GM23338 (cell line): Measurements from ENCODE around the gene CLASP2. TPM values are rescaled to one million over a fixed set of nuclear protein-coding genes. Genes with fewer than 3 reads are reported as not detected.

Experiments used
- ATAC-seq: fragments of 200-7000 bp; cut with Tn5 transposase; 3 replicates; pipeline ENCODE4 v1.9.1; 2020
- DNase-seq: peaks from one replicate; pipeline ENCODE4 v3.0.0-alpha.2; 2015; ENCODE audit warnings: low spot score
- H2AFZ ChIP-seq: fragments of 200-600 bp; sonication (generic); 2 replicates; pipeline ENCODE4 v1.8.0; 2016; ENCODE audit warnings: antibody characterized with exemption, mild to moderate bottlenecking, moderate library complexity
- H3F3A ChIP-seq: fragments of 200-600 bp; sonication (generic); replicated peaks from 2 replicates; pipeline ENCODE4 v1.8.0; 2017; ENCODE audit warnings: antibody characterized with exemption, mixed run types, low read depth
- H3K27ac ChIP-seq: fragments of 200-600 bp; sonication (generic); 2 replicates; pipeline ENCODE4 v1.6.1; 2016; ENCODE audit warnings: low read depth
- H3K27me3 ChIP-seq: fragments of 200-600 bp; sonication (generic); 2 replicates; pipeline ENCODE4 v1.8.0; 2016; ENCODE audit warnings: mild to moderate bottlenecking, mixed run types, moderate library complexity; ENCODE audit not compliant: insufficient read depth
- H3K36me3 ChIP-seq: fragments of 200-600 bp; sonication (generic); 2 replicates; pipeline ENCODE4 v1.8.0; 2016; ENCODE audit warnings: mild to moderate bottlenecking; ENCODE audit not compliant: insufficient read depth
- H3K4me1 ChIP-seq: fragments of 200-600 bp; sonication (generic); 2 replicates; pipeline ENCODE4 v1.8.0; 2016; ENCODE audit warnings: mild to moderate bottlenecking, moderate library complexity; ENCODE audit not compliant: insufficient read depth
- H3K4me2 ChIP-seq: fragments of 200-600 bp; sonication (generic); 2 replicates; pipeline ENCODE4 v1.7.1; 2017; ENCODE audit warnings: mixed run types
- H3K4me3 ChIP-seq: fragments of 200-600 bp; sonication (generic); 2 replicates; pipeline ENCODE4 v1.6.1; 2016; ENCODE audit warnings: mixed run types
- H3K79me2 ChIP-seq: fragments of 200-600 bp; sonication (generic); replicated peaks from 2 replicates; pipeline ENCODE4 v1.8.0; 2017; ENCODE audit warnings: mild to moderate bottlenecking; ENCODE audit not compliant: insufficient read depth
- H3K9me2 ChIP-seq: fragments of 200-600 bp; sonication (generic); 2 replicates; pipeline ENCODE4 v1.8.0; 2017; ENCODE audit not compliant: insufficient read depth
- H4K20me1 ChIP-seq: fragments of 200-600 bp; sonication (generic); replicated peaks from 2 replicates; pipeline ENCODE4 v1.8.0; 2017; ENCODE audit warnings: mild to moderate bottlenecking; ENCODE audit not compliant: insufficient read depth
- H3K27ac Mint-ChIP-seq: 2 replicates; pipeline ENCODE4 v1.8.0; 2020; ENCODE audit warnings: inconsistent platforms, mild to moderate bottlenecking, moderate library complexity, mixed read lengths
- H3K27me3 Mint-ChIP-seq: 3 replicates; pipeline ENCODE4 v1.8.0; 2022; ENCODE audit warnings: low read depth, mild to moderate bottlenecking, moderate library complexity, mixed read lengths, inconsistent platforms; ENCODE audit not compliant: insufficient read depth, poor library complexity
- H3K36me3 Mint-ChIP-seq: 3 replicates; pipeline ENCODE4 v1.8.0; 2021; ENCODE audit warnings: low read depth, mild to moderate bottlenecking, inconsistent platforms, moderate library complexity, mixed read lengths
- H3K4me1 Mint-ChIP-seq: 3 replicates; pipeline ENCODE4 v1.8.0; 2020; ENCODE audit warnings: mild to moderate bottlenecking, inconsistent platforms, mixed read lengths
- H3K4me3 Mint-ChIP-seq: 3 replicates; pipeline ENCODE4 v1.8.0; 2021; ENCODE audit warnings: moderate library complexity, mild to moderate bottlenecking, inconsistent platforms, mixed read lengths
- H3K9me3 Mint-ChIP-seq: 3 replicates; pipeline ENCODE4 v1.8.0; 2020; ENCODE audit warnings: moderate library complexity, mild to moderate bottlenecking, inconsistent platforms, mixed read lengths
- CREB1 ChIP-seq: fragments of 250-450 bp; sonication (Bioruptor Pico); IDR thresholded peaks from 2 replicates; pipeline ENCODE4 v1.5.0; 2020; ENCODE audit warnings: low read depth, mild to moderate bottlenecking, moderate library complexity
- ETS1 ChIP-seq: IDR thresholded peaks from 2 replicates; pipeline ENCODE4 v1.6.1; 2016; ENCODE audit warnings: antibody characterized with exemption
- POLR2AphosphoS5 ChIP-seq: IDR thresholded peaks from 2 replicates; pipeline ENCODE4 v1.6.1; 2016; ENCODE audit warnings: antibody characterized with exemption, low read depth
- REST ChIP-seq: IDR thresholded peaks from one replicate; pipeline ENCODE4 v1.6.1; 2018; ENCODE audit warnings: antibody characterized with exemption; ENCODE audit not compliant: unreplicated experiment
- STAT1 ChIP-seq: IDR thresholded peaks from one replicate; pipeline ENCODE4 v1.6.1; 2016; ENCODE audit warnings: antibody characterized with exemption; ENCODE audit not compliant: unreplicated experiment
- ZNF114 ChIP-seq: fragments of 250-450 bp; sonication (Bioruptor Pico); IDR thresholded peaks from 2 replicates; pipeline ENCODE4 v1.5.0; 2020; ENCODE audit warnings: mild to moderate bottlenecking, moderate library complexity
- ZNF462 ChIP-seq: fragments of 250-450 bp; sonication (Bioruptor Pico); IDR thresholded peaks from 2 replicates; pipeline ENCODE4 v1.5.0; 2020; ENCODE audit warnings: mild to moderate bottlenecking, moderate library complexity
- polyA plus RNA-seq: library from polyadenylated mRNA; unstranded; fragments of >200 nt; fragmentation: Nextera tagmentation; extraction: Ambion mirVana; gene quantifications from 2 replicates; pipeline ENCODE4 v1.2.1, GENCODE V29; 2016
- total RNA-seq: library from RNA; depleted of rRNA; stranded (reverse); fragments of >200 nt; shearing (Covaris generic); gene quantifications from 2 replicates; pipeline ENCODE4 v1.2.3, GENCODE V29; 2014

The CLASP2 gene
- total and polyA plus RNA-seq, 2 experiments from 2014 or later = 12.8 to 74.6 TPM

- TF ChIP-seq ZNF462 (CRISPR knock-in tag) (no peak), ETS1 (no peak), STAT1 (no peak), POLR2AphosphoS5 (no peak)
Observed at GRCh38 chr3:33458446-33458845, 259.6 kb downstream of the CLASP2 start (continued).

- Mint-ChIP-seq H3K4me1 (no peaks in the 10 kb centered on the region), H3K27ac (no peak overlapping the region), H3K9me3 (peaks cover 86% of the 10 kb centered on the region), H3K36me3 (peaks cover 73% of the 10 kb centered on the region), H3K4me3 (no peak overlapping the region), H3K27me3 (no peaks in the 10 kb centered on the region)
- Histone ChIP-seq H3K36me3 (peaks cover 19% of the 10 kb centered on the region), H3K4me3 (no peak overlapping the region), H3K27ac (no peak overlapping the region), H3K27me3 (no peaks in the 10 kb centered on the region), H3K9me2 (no peaks in the 10 kb centered on the region), H2AFZ (no peak overlapping the region), H3K4me1 (no peaks in the 10 kb centered on the region), H3K79me2 (no peaks in the 10 kb centered on the region), H4K20me1 (no peaks in the 10 kb centered on the region), H3F3A (no peaks in the 10 kb centered on the region), H3K4me2 (no peak overlapping the region)
- no peak for ATAC-seq
- no peak for DNase-seq
- TF ChIP-seq ETS1 = no peak
- TF ChIP-seq ZNF114 = no peak
- TF ChIP-seq CREB1 (CRISPR knock-in tag) = no peak
- TF ChIP-seq REST = no peak
- no peak for TF ChIP-seq STAT1
Observed at GRCh38 chr3:33456756-33457155, 261.3 kb downstream of the CLASP2 start.
